GM12801 (cell line): Measurements from ENCODE around the gene SULT1A3.
"Not testable (repeated sequence)": the region's sequence is repeated elsewhere in the genome, so short reads cannot be mapped to it uniquely, and the experiment has no call there.

Experiments used
- CTCF ChIP-seq: IDR thresholded peaks from one replicate; pipeline ENCODE4 v1.5.1; 2011; ENCODE audit warnings: control low read depth; ENCODE audit not compliant: insufficient read length; ENCODE audit errors: extremely low read depth

SULT1A3 gene

GRCh38 chr16:30185683-30186421 is 13.2 kb upstream of the SULT1A3 start:
- no peak for TF ChIP-seq CTCF

GRCh38 chr16:30186444-30186781 is 12.6 kb upstream of the SULT1A3 start:
- TF ChIP-seq CTCF: no peak

- no peak for TF ChIP-seq CTCF
Measured at GRCh38 chr16:30186782-30187555, 12.1 kb upstream of the SULT1A3 start.

- no peak for TF ChIP-seq CTCF
Measured at GRCh38 chr16:30187556-30187865, 11.5 kb upstream of the SULT1A3 start.

GRCh38 chr16:30187971-30188561 is 11.0 kb upstream of the SULT1A3 start:
- no peak for TF ChIP-seq CTCF

- TF ChIP-seq CTCF: not testable (repeated sequence)
Measured at GRCh38 chr16:30193615-30194014, 5.4 kb upstream of the SULT1A3 start, which contains the start of the genes BOLA2B and SLX1A. BOLA2B (minus strand) TSS chr16:30193666; CDS start chr16:30193595, 71 bp downstream. SLX1A (plus strand) TSS chr16:30193875; CDS start chr16:30194085, 210 bp downstream.

- TF ChIP-seq CTCF: not testable (repeated sequence)
Measured at GRCh38 chr16:30248379-30248778, 49.3 kb downstream of the SULT1A3 start, which contains the start of gene NPIPB13. NPIPB13 (minus strand) TSS chr16:30248479; CDS start chr16:30245573, 2,906 bp downstream.
